GM21528 (cell line): ENCODE data around the gene PGA3.
"Not testable (repeated sequence)": the region's sequence is repeated elsewhere in the genome, so short reads cannot be mapped to it uniquely, and the experiment has no call there.

Source experiments
- ATAC-seq: cut with Tn5 transposase; IDR thresholded peaks from one replicate; pipeline ENCODE4 v1.9.1; 2021; ENCODE audit warnings: mild to moderate bottlenecking, moderate library complexity; ENCODE audit not compliant: unreplicated experiment, low FRiP score

Gene PGA3

DNA sequence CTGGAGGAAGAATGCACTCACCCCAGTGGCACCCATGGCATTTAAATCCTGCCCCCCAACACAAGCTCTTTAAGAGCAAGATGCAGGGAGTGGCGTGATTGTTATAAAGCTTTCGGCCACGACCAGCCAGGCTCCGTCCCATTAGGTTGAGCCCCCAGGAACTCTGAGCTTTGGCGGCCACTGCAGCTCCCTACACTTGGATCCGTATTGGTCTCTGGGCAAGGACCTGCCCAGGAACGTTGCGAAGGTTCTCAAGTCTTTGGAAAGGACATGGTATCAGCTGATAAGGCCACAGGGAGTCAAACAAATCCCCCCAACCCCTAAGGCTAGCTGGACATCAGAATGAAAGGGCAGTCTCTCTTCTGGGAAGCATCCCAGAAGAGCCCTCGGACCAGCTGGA lies 32.7 kb upstream of the PGA3 start:
- ATAC-seq, result no peak

GRCh38 chr11:61171907-61172306 lies 31.4 kb upstream of the PGA3 start:
- no peak for ATAC-seq

GRCh38 chr11:61172356-61172755 lies 31.0 kb upstream of the PGA3 start:
- no peak for ATAC-seq

- no peak for ATAC-seq
Measured at GRCh38 chr11:61172888-61173287, 30.4 kb upstream of the PGA3 start.

DNA sequence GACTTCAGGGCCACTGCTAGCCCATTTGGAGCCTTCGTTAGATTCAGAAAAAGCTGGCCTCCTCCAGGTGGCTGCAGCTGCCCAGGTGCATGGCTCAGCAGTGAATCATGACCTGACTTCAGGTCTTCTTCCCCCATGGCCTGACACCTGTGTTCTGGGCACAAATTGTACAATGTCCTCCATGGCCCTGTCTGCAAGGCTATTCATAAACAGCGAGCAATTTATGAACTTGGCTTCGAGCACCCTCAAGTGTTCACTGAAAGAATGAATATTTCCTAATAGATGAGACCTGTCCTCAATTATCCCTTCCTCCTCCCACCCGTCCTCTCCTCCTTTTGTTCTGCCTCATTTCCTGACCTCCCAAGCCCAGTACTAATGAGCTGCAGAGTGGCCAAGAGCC lies 29.9 kb upstream of the PGA3 start:
- ATAC-seq, result no peak

- ATAC-seq, result no peak
Measured at GRCh38 chr11:61174273-61174672, 29.0 kb upstream of the PGA3 start.

GRCh38 chr11:61174949-61175348 lies 28.4 kb upstream of the PGA3 start:
- no peak for ATAC-seq

GRCh38 chr11:61176446-61176845 lies 26.9 kb upstream of the PGA3 start:
- ATAC-seq, result no peak

DNA sequence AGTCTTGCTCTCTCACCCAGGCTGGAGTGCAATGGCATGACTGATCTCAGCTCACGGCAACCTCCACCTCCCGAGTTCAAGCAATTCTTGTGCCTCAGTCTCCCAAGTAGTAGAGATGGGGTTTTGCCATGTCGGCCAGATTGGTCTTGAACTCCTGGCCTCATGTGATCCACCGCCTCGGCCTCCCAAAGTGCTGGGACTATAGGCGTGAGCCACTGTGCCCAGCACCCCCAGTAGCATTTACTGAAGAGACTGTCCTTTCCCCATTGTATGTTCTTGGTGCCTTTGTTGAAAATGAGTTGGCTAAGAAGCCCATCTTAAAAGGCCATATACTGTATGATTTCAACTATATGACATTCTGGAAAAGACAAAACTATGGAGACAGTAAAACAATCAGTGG lies 23.1 kb upstream of the PGA3 start:
- ATAC-seq, result not testable (repeated sequence)

- ATAC-seq, result no peak
Measured at GRCh38 chr11:61181489-61181888, 21.8 kb upstream of the PGA3 start.

DNA sequence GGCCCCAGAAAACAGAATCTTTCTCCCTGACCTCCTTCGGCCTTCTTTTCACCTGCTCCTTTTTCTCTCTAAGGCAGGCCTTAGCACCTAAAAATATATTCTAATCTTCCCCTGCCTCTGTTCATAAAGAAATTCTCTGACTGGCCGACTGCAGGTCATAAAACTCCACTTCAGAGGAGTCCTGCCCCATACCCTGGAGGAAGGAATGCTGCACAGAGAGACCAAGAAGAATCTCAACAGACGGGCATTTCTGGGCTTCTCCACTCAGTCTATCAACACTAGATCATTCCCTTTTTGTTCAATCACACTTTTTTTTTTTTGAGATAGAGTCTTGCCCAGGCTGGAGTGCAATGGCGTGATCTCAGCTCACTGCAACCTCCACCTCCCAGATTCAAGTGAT lies 19.7 kb upstream of the PGA3 start:
- ATAC-seq, result no peak

GRCh38 chr11:61186504-61186903 lies 16.8 kb upstream of the PGA3 start:
- ATAC-seq, result no peak

DNA sequence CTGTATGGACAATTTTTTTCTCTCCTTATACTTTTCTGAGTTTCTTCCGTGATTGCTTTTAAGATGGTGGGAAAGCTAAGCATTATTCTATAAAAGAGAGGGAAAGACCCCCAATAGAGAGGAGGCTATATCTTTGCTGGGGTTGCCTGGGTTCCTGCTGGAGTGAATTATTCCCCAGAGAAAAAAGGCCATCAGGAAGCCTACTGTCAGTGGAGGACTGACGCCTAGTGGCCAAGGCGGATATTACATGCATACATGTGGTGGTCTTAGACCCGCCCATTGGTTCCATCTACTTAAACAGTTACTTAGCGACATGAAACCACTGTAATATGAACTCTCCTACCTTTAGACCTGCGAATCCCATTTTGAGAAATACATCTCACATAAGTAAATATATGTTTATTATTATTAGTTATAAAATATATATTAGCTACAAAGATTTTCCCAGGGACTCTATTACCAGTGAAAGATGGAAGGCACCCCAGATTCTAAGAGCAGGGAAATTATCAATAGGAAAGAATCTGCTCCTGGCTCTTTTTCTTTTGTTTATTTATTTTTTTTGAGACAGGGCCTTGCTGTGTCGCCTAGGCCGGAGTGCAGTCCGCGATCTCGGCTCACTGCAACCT lies 15.7 kb upstream of the PGA3 start:
- no peak for ATAC-seq

- no peak for ATAC-seq
Measured at GRCh38 chr11:61189933-61190332, 13.4 kb upstream of the PGA3 start.

DNA sequence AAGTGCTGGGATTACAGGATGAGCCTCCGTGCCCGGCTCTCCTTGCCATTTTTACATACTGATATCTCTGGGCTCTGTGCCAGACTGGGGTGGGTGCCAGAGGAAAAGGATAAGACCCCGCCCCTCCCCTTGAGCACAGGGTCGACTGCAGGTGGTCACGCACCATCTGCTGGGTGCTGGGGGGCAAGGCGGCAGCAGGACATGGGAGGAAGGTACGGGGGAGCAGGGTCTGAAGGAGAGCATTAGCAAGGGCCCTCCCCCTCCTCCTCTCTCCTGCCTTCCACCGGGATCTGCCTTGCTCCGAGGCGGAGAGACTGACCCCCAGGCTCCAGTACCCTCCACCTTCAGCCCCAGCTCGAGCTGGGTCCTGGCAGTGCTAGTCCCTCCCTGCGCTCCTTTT lies 9.7 kb upstream of the PGA3 start:
- ATAC-seq, result no peak

GRCh38 chr11:61194169-61194671 lies 9.1 kb upstream of the PGA3 start:
- ATAC-seq, result no peak

- no peak for ATAC-seq
Measured at GRCh38 chr11:61194981-61195695, 8.2 kb upstream of the PGA3 start.

GRCh38 chr11:61195719-61196118 lies 7.6 kb upstream of the PGA3 start:
- no peak for ATAC-seq

DNA sequence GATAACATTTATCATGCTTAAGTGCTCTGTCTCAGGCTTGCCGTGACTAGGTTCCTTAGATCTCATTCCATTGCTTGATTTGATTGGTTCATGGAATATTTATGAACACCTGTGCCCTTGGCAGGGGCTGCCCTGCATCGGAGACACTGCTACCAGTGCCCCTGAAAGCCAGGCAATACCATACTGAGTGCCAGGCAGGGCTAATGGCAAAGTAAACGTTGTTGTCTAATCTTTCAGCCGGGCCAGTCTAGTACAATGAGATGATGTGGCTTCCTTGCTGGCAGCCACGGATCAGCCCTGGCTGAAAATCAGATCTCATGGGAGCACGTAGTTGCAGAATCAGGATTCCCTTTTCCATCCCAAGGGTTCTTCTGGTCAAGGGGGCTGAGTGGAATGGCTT lies 5.0 kb upstream of the PGA3 start:
- ATAC-seq, result no peak

DNA sequence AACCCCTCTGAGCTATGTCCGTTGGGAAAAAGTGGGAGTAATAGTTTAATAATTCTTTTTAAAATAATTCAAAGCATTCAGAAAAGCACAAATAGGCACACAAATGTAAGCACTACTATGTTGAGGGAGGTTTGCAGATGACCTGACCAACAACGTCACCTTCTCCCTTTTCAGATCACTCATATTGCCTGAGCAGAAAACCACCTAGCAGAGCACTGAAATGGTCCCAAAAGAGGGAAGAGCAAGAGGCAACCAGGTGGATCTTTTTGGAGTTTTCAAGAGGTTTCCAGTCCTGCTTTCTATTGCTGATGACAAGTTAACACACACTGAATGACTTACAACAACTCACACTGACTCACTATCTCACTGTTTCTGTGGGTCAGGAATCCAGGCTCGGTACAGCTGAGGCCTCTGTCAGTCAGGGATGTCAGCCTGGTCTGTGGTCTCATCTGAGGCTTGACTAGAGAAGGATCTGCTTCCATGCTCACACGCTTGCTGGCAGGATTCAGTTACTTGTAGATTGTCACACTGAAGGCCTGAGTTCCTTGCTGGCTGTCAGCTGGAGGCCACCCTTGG lies 4.3 kb upstream of the PGA3 start:
- no peak for ATAC-seq

DNA sequence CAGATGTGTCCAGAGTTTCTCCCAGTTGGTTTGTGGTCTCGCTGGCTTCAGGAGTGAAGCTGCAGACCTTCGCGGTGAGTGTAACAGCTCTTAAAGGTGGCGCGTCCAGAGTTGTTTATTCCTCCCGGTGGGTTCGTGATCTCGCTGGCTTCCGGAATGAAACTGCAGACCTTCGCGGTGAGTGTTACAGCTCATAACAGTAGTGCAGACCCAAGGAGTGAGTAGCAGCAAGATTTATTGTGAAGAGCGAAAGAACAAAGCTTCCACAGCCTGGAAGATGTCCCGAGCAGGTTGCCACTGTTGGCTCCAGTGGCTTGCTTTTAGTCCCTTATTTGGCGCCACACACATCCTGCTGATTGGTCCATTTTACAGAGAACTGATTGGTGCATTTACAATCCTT lies 1.8 kb upstream of the PGA3 start:
- no peak for ATAC-seq

- ATAC-seq, result not testable (repeated sequence)
Measured at GRCh38 chr11:61203873-61204272, 558 bp downstream of the PGA3 start.
